WTC11 (cell line): ENCODE data around the gene HPS5.

Source experiments
- CREB1 ChIP-seq: sonication (generic); formaldehyde crosslinking; IDR thresholded peaks from 2 replicates; pipeline ENCODE4 v1.8.0; 2023; ENCODE audit warnings: mild to moderate bottlenecking, missing genetic modification reagents
- ESRRA ChIP-seq: sonication (generic); formaldehyde crosslinking; IDR thresholded peaks from 2 replicates; pipeline ENCODE4 v1.8.1; 2022; ENCODE audit warnings: mild to moderate bottlenecking, missing genetic modification reagents, borderline replicate concordance
- IRF2 ChIP-seq: sonication (generic); formaldehyde crosslinking; IDR thresholded peaks from 2 replicates; pipeline ENCODE4 v1.8.0; 2022; ENCODE audit warnings: low read depth, missing genetic modification reagents, borderline replicate concordance
- JAZF1 ChIP-seq: fragments of 250-450 bp; sonication (Bioruptor Pico); IDR thresholded peaks from 2 replicates; pipeline ENCODE4 v1.9.0; 2021; ENCODE audit warnings: moderate library complexity, mild to moderate bottlenecking, inconsistent platforms
- NR3C1 ChIP-seq: sonication (generic); formaldehyde crosslinking; conservative IDR thresholded peaks from 2 replicates; pipeline ENCODE4 v1.8.1; 2023; ENCODE audit warnings: low read depth, mild to moderate bottlenecking, missing genetic modification reagents
- TF ChIP-seq, protein P1 (sequence below): sonication (generic); formaldehyde crosslinking; IDR thresholded peaks from 2 replicates; pipeline ENCODE4 v1.8.1; 2022; ENCODE audit warnings: mild to moderate bottlenecking, missing genetic modification reagents, moderate library complexity, borderline replicate concordance
- TF ChIP-seq, protein P2 (sequence below): fragments of 200-600 bp; IDR thresholded peaks from 2 replicates; pipeline ENCODE4 v1.8.0; 2022; ENCODE audit warnings: antibody characterized with exemption
- TF ChIP-seq, protein P3 (sequence below): sonication (generic); formaldehyde crosslinking; IDR thresholded peaks from 2 replicates; pipeline ENCODE4 v1.8.1; 2022; ENCODE audit warnings: missing genetic modification reagents, borderline replicate concordance
- TF ChIP-seq, protein P4 (sequence below): sonication (generic); formaldehyde crosslinking; IDR thresholded peaks from 2 replicates; pipeline ENCODE4 v1.8.1; 2023; ENCODE audit warnings: mild to moderate bottlenecking, missing genetic modification reagents
- TF ChIP-seq, protein P5 (sequence below): sonication (generic); formaldehyde crosslinking; IDR thresholded peaks from 2 replicates; pipeline ENCODE4 v1.8.0; 2022; ENCODE audit warnings: mild to moderate bottlenecking, missing genetic modification reagents
- TF ChIP-seq, protein P6 (sequence below): fragments of 250-450 bp; sonication (Bioruptor Pico); IDR thresholded peaks from 2 replicates; pipeline ENCODE4 v1.9.0; 2021; ENCODE audit warnings: moderate library complexity, mild to moderate bottlenecking, inconsistent platforms, borderline replicate concordance
- TF ChIP-seq, protein P7 (sequence below): sonication (generic); formaldehyde crosslinking; IDR thresholded peaks from 2 replicates; pipeline ENCODE4 v1.8.1; 2022; ENCODE audit warnings: low read depth, missing genetic modification reagents, borderline replicate concordance
- TF ChIP-seq, protein P8 (sequence below): sonication (generic); formaldehyde crosslinking; conservative IDR thresholded peaks from 2 replicates; pipeline ENCODE4 v1.8.1; 2022; ENCODE audit warnings: mild to moderate bottlenecking, missing genetic modification reagents
- TF ChIP-seq, protein P9 (sequence below): sonication (generic); formaldehyde crosslinking; IDR thresholded peaks from 2 replicates; pipeline ENCODE4 v1.8.0; 2023; ENCODE audit warnings: mild to moderate bottlenecking, missing genetic modification reagents

DNA sequence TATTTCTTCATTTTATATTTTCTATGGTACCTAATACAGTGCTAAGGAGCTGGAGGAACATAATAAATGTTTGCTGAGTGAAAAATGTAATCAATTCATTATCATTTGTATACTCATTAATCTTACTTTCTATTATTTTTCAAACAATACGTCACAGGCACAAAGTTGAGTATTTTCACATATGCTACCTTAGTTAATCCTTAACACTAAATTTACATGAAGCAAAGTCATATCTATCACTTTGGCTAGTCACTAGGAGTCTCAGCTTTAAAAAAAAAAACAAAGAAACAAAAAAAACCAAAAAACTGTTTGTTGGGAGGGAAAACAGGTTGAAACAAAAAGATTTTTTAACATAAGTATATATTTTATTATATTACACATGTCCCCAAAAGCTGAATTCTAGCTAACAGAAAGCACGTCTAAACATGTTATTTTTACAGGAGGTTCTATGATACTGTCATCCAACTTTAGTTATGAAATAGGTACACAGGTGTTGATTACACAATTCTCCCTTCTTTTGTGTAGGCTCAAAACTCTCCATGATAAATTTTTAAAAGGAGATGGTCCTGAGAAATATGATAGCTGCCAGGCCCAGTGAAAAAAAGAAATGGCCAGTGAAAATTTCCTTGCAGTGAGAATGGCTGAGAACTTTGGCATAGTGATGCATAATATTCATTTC lies 14.3 kb downstream of the HPS5 start:
- TF ChIP-seq CREB1 (no peak), NR3C1 (no peak), IRF2 (CRISPR knock-in tag) (no peak), JAZF1 (CRISPR knock-in tag) (no peak), ESRRA (no peak)
- TF ChIP-seq, protein P1, sequence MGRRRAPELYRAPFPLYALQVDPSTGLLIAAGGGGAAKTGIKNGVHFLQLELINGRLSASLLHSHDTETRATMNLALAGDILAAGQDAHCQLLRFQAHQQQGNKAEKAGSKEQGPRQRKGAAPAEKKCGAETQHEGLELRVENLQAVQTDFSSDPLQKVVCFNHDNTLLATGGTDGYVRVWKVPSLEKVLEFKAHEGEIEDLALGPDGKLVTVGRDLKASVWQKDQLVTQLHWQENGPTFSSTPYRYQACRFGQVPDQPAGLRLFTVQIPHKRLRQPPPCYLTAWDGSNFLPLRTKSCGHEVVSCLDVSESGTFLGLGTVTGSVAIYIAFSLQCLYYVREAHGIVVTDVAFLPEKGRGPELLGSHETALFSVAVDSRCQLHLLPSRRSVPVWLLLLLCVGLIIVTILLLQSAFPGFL (CRISPR knock-in tag) = no peak
- TF ChIP-seq, protein P2, sequence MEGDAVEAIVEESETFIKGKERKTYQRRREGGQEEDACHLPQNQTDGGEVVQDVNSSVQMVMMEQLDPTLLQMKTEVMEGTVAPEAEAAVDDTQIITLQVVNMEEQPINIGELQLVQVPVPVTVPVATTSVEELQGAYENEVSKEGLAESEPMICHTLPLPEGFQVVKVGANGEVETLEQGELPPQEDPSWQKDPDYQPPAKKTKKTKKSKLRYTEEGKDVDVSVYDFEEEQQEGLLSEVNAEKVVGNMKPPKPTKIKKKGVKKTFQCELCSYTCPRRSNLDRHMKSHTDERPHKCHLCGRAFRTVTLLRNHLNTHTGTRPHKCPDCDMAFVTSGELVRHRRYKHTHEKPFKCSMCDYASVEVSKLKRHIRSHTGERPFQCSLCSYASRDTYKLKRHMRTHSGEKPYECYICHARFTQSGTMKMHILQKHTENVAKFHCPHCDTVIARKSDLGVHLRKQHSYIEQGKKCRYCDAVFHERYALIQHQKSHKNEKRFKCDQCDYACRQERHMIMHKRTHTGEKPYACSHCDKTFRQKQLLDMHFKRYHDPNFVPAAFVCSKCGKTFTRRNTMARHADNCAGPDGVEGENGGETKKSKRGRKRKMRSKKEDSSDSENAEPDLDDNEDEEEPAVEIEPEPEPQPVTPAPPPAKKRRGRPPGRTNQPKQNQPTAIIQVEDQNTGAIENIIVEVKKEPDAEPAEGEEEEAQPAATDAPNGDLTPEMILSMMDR = no peak
- TF ChIP-seq, protein P3, sequence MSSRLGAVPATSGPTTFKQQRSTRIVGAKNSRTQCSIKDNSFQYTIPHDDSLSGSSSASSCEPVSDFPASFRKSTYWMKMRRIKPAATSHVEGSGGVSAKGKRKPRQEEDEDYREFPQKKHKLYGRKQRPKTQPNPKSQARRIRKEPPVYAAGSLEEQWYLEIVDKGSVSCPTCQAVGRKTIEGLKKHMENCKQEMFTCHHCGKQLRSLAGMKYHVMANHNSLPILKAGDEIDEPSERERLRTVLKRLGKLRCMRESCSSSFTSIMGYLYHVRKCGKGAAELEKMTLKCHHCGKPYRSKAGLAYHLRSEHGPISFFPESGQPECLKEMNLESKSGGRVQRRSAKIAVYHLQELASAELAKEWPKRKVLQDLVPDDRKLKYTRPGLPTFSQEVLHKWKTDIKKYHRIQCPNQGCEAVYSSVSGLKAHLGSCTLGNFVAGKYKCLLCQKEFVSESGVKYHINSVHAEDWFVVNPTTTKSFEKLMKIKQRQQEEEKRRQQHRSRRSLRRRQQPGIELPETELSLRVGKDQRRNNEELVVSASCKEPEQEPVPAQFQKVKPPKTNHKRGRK (CRISPR knock-in tag) = no peak
- TF ChIP-seq, protein P4, sequence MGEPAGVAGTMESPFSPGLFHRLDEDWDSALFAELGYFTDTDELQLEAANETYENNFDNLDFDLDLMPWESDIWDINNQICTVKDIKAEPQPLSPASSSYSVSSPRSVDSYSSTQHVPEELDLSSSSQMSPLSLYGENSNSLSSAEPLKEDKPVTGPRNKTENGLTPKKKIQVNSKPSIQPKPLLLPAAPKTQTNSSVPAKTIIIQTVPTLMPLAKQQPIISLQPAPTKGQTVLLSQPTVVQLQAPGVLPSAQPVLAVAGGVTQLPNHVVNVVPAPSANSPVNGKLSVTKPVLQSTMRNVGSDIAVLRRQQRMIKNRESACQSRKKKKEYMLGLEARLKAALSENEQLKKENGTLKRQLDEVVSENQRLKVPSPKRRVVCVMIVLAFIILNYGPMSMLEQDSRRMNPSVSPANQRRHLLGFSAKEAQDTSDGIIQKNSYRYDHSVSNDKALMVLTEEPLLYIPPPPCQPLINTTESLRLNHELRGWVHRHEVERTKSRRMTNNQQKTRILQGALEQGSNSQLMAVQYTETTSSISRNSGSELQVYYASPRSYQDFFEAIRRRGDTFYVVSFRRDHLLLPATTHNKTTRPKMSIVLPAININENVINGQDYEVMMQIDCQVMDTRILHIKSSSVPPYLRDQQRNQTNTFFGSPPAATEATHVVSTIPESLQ = no peak
- TF ChIP-seq, protein P5, sequence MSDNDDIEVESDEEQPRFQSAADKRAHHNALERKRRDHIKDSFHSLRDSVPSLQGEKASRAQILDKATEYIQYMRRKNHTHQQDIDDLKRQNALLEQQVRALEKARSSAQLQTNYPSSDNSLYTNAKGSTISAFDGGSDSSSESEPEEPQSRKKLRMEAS (CRISPR knock-in tag) = no peak
- TF ChIP-seq, protein P6, sequence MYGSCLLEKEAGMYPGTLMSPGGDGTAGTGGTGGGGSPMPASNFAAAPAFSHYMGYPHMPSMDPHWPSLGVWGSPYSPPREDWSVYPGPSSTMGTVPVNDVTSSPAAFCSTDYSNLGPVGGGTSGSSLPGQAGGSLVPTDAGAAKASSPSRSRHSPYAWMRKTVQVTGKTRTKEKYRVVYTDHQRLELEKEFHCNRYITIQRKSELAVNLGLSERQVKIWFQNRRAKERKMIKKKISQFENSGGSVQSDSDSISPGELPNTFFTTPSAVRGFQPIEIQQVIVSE (CRISPR knock-in tag) = no peak
- TF ChIP-seq, protein P7, sequence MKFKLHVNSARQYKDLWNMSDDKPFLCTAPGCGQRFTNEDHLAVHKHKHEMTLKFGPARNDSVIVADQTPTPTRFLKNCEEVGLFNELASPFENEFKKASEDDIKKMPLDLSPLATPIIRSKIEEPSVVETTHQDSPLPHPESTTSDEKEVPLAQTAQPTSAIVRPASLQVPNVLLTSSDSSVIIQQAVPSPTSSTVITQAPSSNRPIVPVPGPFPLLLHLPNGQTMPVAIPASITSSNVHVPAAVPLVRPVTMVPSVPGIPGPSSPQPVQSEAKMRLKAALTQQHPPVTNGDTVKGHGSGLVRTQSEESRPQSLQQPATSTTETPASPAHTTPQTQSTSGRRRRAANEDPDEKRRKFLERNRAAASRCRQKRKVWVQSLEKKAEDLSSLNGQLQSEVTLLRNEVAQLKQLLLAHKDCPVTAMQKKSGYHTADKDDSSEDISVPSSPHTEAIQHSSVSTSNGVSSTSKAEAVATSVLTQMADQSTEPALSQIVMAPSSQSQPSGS (CRISPR knock-in tag) = no peak
- TF ChIP-seq, protein P8, sequence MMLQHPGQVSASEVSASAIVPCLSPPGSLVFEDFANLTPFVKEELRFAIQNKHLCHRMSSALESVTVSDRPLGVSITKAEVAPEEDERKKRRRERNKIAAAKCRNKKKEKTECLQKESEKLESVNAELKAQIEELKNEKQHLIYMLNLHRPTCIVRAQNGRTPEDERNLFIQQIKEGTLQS = no peak
- TF ChIP-seq, protein P9, sequence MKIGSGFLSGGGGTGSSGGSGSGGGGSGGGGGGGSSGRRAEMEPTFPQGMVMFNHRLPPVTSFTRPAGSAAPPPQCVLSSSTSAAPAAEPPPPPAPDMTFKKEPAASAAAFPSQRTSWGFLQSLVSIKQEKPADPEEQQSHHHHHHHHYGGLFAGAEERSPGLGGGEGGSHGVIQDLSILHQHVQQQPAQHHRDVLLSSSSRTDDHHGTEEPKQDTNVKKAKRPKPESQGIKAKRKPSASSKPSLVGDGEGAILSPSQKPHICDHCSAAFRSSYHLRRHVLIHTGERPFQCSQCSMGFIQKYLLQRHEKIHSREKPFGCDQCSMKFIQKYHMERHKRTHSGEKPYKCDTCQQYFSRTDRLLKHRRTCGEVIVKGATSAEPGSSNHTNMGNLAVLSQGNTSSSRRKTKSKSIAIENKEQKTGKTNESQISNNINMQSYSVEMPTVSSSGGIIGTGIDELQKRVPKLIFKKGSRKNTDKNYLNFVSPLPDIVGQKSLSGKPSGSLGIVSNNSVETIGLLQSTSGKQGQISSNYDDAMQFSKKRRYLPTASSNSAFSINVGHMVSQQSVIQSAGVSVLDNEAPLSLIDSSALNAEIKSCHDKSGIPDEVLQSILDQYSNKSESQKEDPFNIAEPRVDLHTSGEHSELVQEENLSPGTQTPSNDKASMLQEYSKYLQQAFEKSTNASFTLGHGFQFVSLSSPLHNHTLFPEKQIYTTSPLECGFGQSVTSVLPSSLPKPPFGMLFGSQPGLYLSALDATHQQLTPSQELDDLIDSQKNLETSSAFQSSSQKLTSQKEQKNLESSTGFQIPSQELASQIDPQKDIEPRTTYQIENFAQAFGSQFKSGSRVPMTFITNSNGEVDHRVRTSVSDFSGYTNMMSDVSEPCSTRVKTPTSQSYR (CRISPR knock-in tag) = no peak
